Spleen (tissue), 7 donors: ENCODE results near the gene PLEKHJ1.

Experiments
- CTCF ChIP-seq, 11 experiments: fragments of 200-600 bp in 7 of 11; fragments of 450-650 bp in 4 of 11; sonication (generic) in 4 of 11; IDR thresholded peaks in 8 of 11; conservative IDR thresholded peaks in 3 of 11; 1 replicate in 7 of 11; 2 replicates in 4 of 11; pipeline versions ENCODE4 v1.4.0 to v1.8.0; 2016 to 2021; ENCODE audit warnings: antibody characterized with exemption in 11 of 11, inconsistent platforms in 4 of 11, mild to moderate bottlenecking in 1 of 11
- POLR2A ChIP-seq, 3 donors: fragments of 450-650 bp; IDR thresholded peaks; one replicate each; pipeline ENCODE4 v1.5.1; 2017; ENCODE audit warnings: antibody characterized with exemption in 3 of 3, mild to moderate bottlenecking in 1 of 3
- POLR2AphosphoS5 ChIP-seq, 3 donors: sonication (generic); formaldehyde crosslinking; IDR thresholded peaks; one replicate each; pipeline ENCODE4 v1.5.1; 2017; ENCODE audit warnings: antibody characterized with exemption in 3 of 3
- donor health status: DM: no; HTN: no; CAD: no; lungs with moderate emphysema.
- donor health status: DM: no; HTN: no; CAD: no.
- donor health status: DM: no; HTN: no; CAD: no.

- no peak for TF ChIP-seq CTCF (IDR thresholded peaks at IDR 0.05 in 8 of 11, conservative IDR thresholded peaks at IDR 0.05 in 3 of 11)
- TF ChIP-seq POLR2A (IDR thresholded peaks at IDR 0.05), result no peak
- no peak for TF ChIP-seq POLR2AphosphoS5 (IDR thresholded peaks at IDR 0.05)
Measured at GRCh38 chr19:2237051-2237868, 1.1 kb upstream of the PLEKHJ1 start.
